Measurements from ENCODE around the gene SMTNL2. TPM values are rescaled to one million over a fixed set of nuclear protein-coding genes. Genes with fewer than 3 reads are reported as not detected.

SMTNL2 gene
- total and polyA plus RNA-seq, 2 of the 4 experiments (the other 2 are of a cell fraction) = not detected

DNA sequence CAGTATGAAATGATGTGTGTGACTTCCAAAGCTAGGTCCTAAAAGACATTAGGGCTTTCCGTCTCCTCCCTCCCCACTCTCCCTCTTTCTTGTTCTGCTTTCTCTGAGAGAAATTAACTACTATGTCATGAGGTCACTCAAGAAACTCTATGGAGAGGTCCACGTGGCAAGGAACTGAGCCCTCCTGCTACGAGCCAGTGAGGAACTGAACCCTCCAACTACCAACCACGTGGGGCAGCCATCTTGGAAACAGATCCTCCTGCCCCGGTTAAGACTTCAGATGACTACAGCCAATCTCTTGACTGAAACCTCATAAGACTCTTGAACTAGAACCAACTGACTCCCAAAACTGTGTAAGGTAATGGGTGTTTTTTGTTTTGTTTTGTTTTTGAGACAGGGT lies 61.3 kb downstream of the SMTNL2 start:
- intact Hi-C loops (cut with micrococcal nuclease) = no loop called here
- Histone ChIP-seq H2AK5ac (ENCODE audit: low read depth, low read length) (no peak overlapping the region), H2BK20ac (ENCODE audit: low read depth, low read length) (no peak overlapping the region), H2BK120ac (ENCODE audit: low read depth, low read length) (no peak overlapping the region), H3K4me3 (ENCODE audit: insufficient read depth, low read depth, low read length) (no peak overlapping the region), H3K27me3 (ENCODE audit: control insufficient read depth, insufficient read depth, low read length) (peaks cover 70% of the 10 kb centered on the region), H3K9me3 (ENCODE audit: control insufficient read depth, insufficient read depth, low read length) (no peaks in the 10 kb centered on the region; the same call in 1 of the 2 replicates), H3K9me1 (ENCODE audit: insufficient read depth, low read length) (no peaks in the 10 kb centered on the region), H3K23ac (ENCODE audit: low read depth, low read length) (no peak overlapping the region), H3K18ac (ENCODE audit: low read depth, low read length) (no peak overlapping the region), H4K5ac (ENCODE audit: low read depth, low read length) (no peak overlapping the region), H3K4ac (ENCODE audit: low read depth, low read length) (no peak overlapping the region), H2AK9ac (replicated peaks; ENCODE audit: low read depth, low read length, poor library complexity) (no peak overlapping the region), H3K79me1 (ENCODE audit: low read depth in 1 of 2, low read length in 2 of 2) (no peaks in the 10 kb centered on the region), H3K56ac (ENCODE audit: extremely low read depth, insufficient read depth, low read length) (no peak overlapping the region), H3K9ac (ENCODE audit: low read depth, low read length) (no peak overlapping the region), H2AFZ (replicated peaks; ENCODE audit: low read length, poor library complexity) (no peak overlapping the region), H4K8ac (ENCODE audit: low read depth in 2 of 2, low read length in 2 of 2) (no peak overlapping the region), H3K27ac (ENCODE audit: insufficient read depth, low read length) (no peak overlapping the region), H2BK15ac (ENCODE audit: low read depth, low read length) (no peak overlapping the region), H3K36me3 (ENCODE audit: control insufficient read depth, insufficient read depth, low read length) (no peaks in the 10 kb centered on the region), H4K91ac (ENCODE audit: insufficient read depth, low read depth, low read length) (no peak overlapping the region), H4K20me1 (ENCODE audit: insufficient read depth, low read length) (no peaks in the 10 kb centered on the region), H3K4me2 (ENCODE audit: low read depth, low read length) (no peak overlapping the region), H3K4me1 (ENCODE audit: control insufficient read depth, insufficient read depth, low read length) (no peaks in the 10 kb centered on the region; the same call in 1 of the 2 replicates), H2BK5ac (ENCODE audit: low read depth, low read length, poor library complexity, severe bottlenecking) (no peak overlapping the region), H3K14ac (replicated peaks; ENCODE audit: low read depth, low read length) (no peak overlapping the region)
- BruUV-seq (replicated peaks) = no TSS peak
- ChIA-PET CTCF (interaction anchor here (0.6 kb wide), 1 partner anchor 49 kb away, joined by 6 read pairs; no protein-coding TSS in a partner anchor), POLR2A (ENCODE audit: unreplicated experiment) (no interaction called here)
- DNase-seq (no peak), ATAC-seq (ENCODE audit: low read depth) (no peak)
- no CpG with 5 or more reads among the region's 5 CpGs for WGBS, 2 experiments (ENCODE audit: extremely low coverage in 2 of 2, insufficient read length in 1 of 2)
- in situ Hi-C loops (cut with MboI; ENCODE audit: low sequenced_read_pairs) = no loop called here
- dilution Hi-C loops (cut with HindIII; ENCODE audit: low sequenced_read_pairs, unreplicated experiment) = no loop called here
- TF ChIP-seq, protein P1, sequence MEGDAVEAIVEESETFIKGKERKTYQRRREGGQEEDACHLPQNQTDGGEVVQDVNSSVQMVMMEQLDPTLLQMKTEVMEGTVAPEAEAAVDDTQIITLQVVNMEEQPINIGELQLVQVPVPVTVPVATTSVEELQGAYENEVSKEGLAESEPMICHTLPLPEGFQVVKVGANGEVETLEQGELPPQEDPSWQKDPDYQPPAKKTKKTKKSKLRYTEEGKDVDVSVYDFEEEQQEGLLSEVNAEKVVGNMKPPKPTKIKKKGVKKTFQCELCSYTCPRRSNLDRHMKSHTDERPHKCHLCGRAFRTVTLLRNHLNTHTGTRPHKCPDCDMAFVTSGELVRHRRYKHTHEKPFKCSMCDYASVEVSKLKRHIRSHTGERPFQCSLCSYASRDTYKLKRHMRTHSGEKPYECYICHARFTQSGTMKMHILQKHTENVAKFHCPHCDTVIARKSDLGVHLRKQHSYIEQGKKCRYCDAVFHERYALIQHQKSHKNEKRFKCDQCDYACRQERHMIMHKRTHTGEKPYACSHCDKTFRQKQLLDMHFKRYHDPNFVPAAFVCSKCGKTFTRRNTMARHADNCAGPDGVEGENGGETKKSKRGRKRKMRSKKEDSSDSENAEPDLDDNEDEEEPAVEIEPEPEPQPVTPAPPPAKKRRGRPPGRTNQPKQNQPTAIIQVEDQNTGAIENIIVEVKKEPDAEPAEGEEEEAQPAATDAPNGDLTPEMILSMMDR (conservative IDR thresholded peaks at IDR 0.05; ENCODE audit: low read depth, low read length) = no peak
- TF ChIP-seq RAD21 (IDR thresholded peaks at IDR 0.05; ENCODE audit: low read length) (no peak), CEBPB (IDR thresholded peaks at IDR 0.05; ENCODE audit: low read depth, low read length) (no peak), RFX5 (IDR thresholded peaks at IDR 0.05; ENCODE audit: low read depth, low read length) (no peak), POLR2A (IDR thresholded peaks at IDR 0.05; ENCODE audit: low read depth, low read length) (no peak), CHD1 (IDR thresholded peaks at IDR 0.05; ENCODE audit: low read depth, low read length) (no peak)

All from IMR-90 (cell line).